BE2C (cell line): ENCODE results near the gene NUDT13.

Experiments
- DNase-seq: peaks from one replicate; pipeline ENCODE4 v3.0.0-alpha.2; 2020
- H3K27me3 ChIP-seq: fragments of 250-450 bp; sonication (Bioruptor Pico); 2 replicates; pipeline ENCODE4 v1.5.1; 2020; ENCODE audit warnings: mild to moderate bottlenecking
- H3K36me3 ChIP-seq: fragments of 250-450 bp; sonication (Bioruptor Pico); 2 replicates; pipeline ENCODE4 v1.5.1; 2020; ENCODE audit warnings: mild to moderate bottlenecking
- H3K4me1 ChIP-seq: fragments of 250-450 bp; sonication (Bioruptor Pico); 2 replicates; pipeline ENCODE4 v1.5.1; 2020
- H3K4me3 ChIP-seq: 2 replicates; pipeline ENCODE4 v1.5.1; 2011; ENCODE audit warnings: low read depth, low read length
- H3K9me3 ChIP-seq: fragments of 250-450 bp; sonication (Bioruptor Pico); 2 replicates; pipeline ENCODE4 v1.5.1; 2020
- TF ChIP-seq, protein P1 (sequence below): IDR thresholded peaks from 2 replicates; pipeline ENCODE4 v1.5.1; 2012; ENCODE audit warnings: mild to moderate bottlenecking, low read depth, low read length

Gene NUDT13

DNA sequence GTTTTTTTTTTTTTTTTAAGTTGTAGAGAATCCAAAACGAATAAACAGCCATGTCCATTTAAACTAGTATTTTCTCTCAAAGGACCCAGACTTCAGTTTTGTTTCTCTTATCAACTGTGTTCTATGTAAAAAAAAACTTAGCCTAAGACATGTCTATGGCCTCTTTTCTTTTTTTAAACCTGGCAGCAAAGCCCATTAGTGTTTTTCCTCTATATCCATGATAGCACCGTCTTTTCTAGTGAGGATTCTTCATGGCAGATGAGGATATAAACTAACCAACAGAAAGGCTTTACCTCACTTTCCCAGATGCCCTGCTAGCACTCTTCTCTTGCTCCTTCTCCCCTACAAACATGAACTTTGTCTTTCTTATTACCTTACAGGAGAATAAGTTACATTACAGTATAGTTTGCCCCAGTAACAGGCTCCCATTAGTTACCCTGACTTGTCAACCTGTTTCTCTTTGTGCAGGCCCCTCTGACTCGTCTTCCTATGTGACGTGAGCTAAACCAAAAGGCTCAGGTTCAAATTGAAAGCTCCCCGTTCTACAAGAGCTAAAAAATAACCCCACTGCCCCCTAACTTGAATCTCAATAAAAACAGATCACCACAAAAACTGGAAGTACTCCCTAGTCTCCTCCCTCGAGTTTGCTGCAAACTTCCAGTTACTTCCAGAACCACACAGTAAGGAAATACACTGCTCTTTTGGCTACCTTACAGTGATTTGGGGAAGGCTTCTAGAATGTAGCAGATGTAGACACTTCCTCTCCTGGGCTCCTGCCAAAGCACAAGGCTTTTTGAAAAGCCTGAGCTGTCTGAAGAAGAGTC is 33.7 kb upstream of the NUDT13 start:
- Histone ChIP-seq H3K4me3 (no peak overlapping the region), H3K9me3 (no peaks in the 10 kb centered on the region), H3K4me1 (no peaks in the 10 kb centered on the region), H3K27me3 (no peaks in the 10 kb centered on the region), H3K36me3 (peaks cover 7% of the 10 kb centered on the region)
- no peak for DNase-seq
- TF ChIP-seq, protein P1, sequence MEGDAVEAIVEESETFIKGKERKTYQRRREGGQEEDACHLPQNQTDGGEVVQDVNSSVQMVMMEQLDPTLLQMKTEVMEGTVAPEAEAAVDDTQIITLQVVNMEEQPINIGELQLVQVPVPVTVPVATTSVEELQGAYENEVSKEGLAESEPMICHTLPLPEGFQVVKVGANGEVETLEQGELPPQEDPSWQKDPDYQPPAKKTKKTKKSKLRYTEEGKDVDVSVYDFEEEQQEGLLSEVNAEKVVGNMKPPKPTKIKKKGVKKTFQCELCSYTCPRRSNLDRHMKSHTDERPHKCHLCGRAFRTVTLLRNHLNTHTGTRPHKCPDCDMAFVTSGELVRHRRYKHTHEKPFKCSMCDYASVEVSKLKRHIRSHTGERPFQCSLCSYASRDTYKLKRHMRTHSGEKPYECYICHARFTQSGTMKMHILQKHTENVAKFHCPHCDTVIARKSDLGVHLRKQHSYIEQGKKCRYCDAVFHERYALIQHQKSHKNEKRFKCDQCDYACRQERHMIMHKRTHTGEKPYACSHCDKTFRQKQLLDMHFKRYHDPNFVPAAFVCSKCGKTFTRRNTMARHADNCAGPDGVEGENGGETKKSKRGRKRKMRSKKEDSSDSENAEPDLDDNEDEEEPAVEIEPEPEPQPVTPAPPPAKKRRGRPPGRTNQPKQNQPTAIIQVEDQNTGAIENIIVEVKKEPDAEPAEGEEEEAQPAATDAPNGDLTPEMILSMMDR, result no peak

DNA sequence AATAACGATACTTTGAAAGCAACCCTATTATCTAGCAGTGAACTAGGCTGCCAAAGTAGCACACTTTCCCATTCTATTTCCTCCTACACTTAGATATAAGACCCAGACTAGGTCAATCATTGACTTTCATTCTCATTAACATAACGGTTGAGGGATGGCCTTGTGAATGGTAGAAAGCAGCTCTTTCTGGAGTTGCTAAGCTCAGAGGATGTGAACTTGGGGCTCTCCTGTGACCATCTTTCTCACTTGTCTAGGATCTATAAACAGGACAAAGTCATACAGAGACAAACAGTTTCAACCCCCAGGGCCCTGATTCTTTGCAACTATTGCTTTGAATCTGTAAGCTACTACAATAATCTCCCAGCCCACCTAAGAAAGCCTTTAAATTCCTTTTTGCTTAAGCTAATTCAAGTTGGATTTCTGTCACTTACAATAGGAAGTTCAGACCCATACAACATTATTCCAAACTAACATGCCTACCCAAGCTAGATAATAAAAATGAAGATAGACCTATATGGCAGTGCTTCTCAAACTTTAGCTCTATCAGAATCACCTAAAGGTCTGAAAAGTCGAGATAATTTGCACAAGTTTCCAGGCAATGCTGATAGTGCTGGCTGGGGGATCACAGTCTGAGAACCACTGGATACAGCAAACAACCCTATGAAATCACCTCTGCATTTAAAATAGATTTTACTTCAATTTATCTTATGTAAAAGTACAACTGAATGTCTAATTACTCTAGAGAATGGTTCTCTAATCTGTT is 30.3 kb upstream of the NUDT13 start:
- Histone ChIP-seq H3K27me3 (no peaks in the 10 kb centered on the region), H3K9me3 (no peaks in the 10 kb centered on the region), H3K36me3 (no peaks in the 10 kb centered on the region), H3K4me1 (no peaks in the 10 kb centered on the region), H3K4me3 (no peak overlapping the region)
- DNase-seq, result no peak
- TF ChIP-seq, protein P1, result no peak

DNA sequence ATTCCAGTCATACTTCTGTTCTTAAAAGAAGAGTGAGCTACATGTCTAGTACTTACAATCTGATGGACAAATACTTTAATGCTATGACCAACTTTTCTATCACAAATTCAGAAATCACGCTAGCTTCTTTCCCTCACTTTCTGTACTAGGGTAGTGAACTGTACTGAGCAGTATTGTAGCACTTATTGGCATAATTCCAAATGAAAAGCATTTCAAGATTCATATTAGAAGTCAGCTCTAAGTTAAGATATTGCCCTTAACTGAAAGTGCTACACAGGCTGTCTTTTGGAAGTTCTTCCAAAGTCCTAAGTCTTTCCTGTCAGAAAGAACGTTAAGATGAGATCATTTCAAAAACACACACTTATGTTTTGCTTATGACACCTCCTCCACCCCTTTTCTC is 27.0 kb upstream of the NUDT13 start:
- H3K4me1 ChIP-seq, result no peaks in the 10 kb centered on the region
- DNase-seq, result no peak
- TF ChIP-seq, protein P1, result no peak
- no peaks in the 10 kb centered on the region for H3K36me3 ChIP-seq
- no peak overlapping the region for H3K4me3 ChIP-seq
- H3K9me3 ChIP-seq, result no peaks in the 10 kb centered on the region
- no peaks in the 10 kb centered on the region for H3K27me3 ChIP-seq

DNA sequence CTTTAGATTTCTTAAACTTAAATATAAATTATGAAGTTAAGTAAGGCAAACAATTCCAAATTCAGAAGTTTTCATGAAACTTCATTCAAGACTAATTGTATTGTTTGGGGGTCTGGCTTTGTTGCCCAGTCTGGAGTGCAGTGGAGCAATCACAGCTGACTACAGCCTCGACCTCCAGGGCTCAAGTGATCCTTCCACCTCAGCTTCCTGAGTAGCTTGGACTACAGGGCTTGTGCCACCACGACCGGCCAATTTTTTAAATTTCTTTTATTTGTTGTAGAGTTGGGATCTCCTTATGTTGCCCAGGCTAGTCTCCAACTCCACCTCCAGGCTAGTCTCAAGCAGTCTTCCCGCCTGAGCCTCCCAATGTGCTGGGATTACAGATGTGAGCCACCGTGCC is 26.0 kb upstream of the NUDT13 start:
- H3K9me3 ChIP-seq, result no peaks in the 10 kb centered on the region
- no peaks in the 10 kb centered on the region for H3K36me3 ChIP-seq
- TF ChIP-seq, protein P1, result no peak
- DNase-seq, result no peak
- H3K27me3 ChIP-seq, result no peaks in the 10 kb centered on the region
- no peak overlapping the region for H3K4me3 ChIP-seq
- H3K4me1 ChIP-seq, result no peaks in the 10 kb centered on the region

DNA sequence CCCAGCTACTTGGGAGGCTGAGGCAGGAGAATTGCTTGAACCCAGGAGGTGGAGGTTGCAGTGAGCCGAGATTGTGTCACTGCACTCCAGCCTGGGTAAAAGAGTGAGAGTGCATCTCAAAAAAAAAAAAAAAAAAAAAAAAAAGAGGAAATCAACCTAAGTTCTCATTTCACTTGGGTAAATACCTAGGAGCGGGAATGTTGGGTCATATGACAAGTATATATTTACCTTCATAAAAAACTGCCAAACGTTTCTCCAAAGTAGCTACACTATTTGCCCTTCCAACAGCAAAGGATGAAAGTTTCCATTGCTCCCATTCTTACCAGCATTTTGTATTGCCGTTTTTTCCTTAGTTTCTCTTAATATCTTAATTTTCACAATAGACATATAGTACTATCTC is 23.4 kb upstream of the NUDT13 start:
- Histone ChIP-seq H3K4me3 (no peak overlapping the region), H3K9me3 (no peaks in the 10 kb centered on the region), H3K27me3 (no peaks in the 10 kb centered on the region), H3K4me1 (no peaks in the 10 kb centered on the region), H3K36me3 (no peaks in the 10 kb centered on the region; the same call in 1 of the 2 replicates)
- TF ChIP-seq, protein P1, result no peak
- DNase-seq, result no peak

DNA sequence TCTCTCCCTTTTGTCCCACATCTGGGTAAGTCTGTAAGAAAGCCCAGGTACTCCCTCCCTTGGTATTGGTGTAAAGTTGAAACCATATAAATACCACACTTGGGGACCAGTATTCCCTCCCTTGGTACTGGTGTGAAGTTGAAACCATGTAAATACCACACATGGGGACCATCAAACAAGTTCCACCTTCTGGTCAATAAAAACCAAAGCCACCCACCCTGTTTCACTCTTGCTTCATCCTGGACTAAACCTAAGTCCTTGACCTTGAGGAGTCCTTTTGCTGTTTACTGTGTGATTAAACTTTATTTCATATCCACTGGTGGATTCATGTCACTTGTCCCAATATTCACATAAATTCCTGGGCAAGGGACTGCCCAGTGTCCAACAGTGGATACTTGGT is 22.0 kb upstream of the NUDT13 start:
- DNase-seq, result no peak
- Histone ChIP-seq H3K36me3 (no peaks in the 10 kb centered on the region; the same call in 1 of the 2 replicates), H3K9me3 (no peaks in the 10 kb centered on the region), H3K4me1 (no peaks in the 10 kb centered on the region), H3K4me3 (no peak overlapping the region), H3K27me3 (no peaks in the 10 kb centered on the region)
- TF ChIP-seq, protein P1, result no peak
